Bone marrow (tissue), 2 donors: ENCODE measurements around the gene AIFM3.

Experiments
- DNase-seq, 2 donors: peaks; one replicate each; lab custom pipeline; 2025; lab: John Stamatoyannopoulos, UW

Gene AIFM3

GRCh38 chr22:20991252-20992055 is 24.4 kb downstream of the AIFM3 start:
- DNase-seq = no peak

DNA sequence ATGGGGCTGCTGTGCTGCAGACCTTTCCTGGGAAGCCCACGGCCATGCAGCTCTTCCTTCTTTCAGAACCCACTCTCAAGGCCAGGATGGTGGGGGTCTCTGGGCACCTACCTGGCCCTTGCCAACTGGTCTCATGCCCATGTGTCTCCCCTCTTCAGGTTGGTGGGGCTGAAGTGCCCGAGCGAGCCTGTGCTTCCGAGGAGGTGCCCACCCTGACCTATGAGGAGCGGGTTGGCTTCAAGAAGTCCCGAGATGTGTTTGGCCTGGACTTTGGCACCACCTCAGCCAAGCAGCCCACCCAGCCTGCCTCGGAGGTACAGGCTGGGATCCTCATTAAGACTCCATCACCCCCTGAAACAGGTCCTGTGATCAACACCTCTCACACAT is 25.0 kb downstream of the AIFM3 start:
- DNase-seq = no peak

DNA sequence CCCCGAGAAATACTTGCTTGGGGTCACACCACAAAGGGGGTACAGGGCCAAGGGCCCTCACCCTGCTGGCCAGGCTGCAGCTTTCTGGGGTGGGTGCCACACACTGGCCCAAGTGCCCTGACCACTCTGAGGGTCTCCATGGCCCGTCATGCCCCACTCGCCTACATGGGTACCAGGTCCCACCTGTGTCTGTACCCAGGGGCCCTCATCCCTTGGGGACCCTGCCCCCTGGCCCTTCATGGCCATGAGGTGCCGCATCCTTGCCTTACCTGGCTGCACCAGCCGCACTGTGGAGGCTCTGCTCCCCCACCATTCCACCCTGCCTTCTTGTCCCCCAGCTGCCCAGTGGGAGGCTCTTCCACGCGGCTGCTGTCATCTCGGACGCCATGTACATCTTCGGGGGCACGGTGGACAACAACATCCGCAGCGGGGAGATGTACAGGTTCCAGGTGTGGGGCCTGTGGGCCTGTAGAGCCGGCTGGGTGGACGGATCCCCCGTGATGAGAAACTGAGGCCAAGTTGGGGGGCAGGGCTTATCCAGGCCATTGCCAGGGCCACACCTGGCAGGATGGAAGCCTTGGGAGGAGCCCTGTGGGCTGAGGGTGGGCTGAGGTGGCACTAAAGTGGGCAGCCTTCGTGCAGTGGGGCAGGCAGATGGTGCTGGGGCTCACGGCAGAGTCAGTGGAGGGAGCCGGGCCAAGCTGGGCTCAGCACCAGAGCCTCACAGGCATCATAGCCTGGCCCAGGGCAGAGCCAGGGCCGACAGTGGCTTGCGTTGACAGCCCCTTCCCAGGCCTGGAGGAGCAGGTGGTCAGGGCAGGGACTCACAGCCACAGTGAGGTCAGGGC is 25.6 kb downstream of the AIFM3 start:
- DNase-seq = no peak

DNA sequence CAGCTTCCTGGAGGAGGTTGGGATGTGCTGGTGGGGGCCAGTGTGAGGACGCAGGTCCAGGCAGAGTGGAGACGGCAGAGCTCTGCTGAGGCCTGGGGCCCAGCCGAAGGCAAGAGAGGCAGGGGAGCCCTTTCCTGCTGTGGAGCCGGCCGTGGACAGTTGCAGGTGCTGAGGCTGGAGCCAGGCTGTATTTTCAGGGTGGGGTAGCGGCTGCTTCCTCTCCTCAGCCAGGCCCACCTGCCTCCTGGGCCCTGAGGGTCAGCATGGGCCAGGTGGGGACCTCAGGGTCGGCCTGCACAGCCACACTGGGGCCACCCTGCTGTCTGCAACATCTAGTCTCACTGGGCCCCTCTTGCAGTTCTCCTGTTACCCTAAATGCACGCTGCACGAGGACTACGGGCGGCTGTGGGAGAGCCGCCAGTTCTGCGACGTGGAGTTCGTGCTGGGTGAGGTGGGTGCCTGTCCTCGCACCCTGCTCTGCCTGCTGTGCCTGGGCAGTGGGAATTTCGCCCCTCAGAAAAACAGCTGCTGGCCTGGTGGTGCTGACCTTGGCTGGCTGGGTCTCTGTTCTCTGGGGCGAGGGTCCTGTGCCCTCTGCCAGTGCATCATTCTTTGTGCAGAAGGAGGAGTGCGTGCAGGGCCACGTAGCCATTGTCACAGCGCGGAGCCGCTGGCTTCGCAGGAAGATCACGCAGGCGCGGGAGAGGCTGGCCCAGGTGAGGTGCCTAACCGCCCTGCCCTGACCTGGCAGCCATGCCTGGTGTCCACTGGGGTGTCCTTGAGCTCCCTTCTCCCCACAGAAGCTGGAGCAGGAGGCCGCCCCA is 26.5 kb downstream of the AIFM3 start:
- no peak for DNase-seq

DNA sequence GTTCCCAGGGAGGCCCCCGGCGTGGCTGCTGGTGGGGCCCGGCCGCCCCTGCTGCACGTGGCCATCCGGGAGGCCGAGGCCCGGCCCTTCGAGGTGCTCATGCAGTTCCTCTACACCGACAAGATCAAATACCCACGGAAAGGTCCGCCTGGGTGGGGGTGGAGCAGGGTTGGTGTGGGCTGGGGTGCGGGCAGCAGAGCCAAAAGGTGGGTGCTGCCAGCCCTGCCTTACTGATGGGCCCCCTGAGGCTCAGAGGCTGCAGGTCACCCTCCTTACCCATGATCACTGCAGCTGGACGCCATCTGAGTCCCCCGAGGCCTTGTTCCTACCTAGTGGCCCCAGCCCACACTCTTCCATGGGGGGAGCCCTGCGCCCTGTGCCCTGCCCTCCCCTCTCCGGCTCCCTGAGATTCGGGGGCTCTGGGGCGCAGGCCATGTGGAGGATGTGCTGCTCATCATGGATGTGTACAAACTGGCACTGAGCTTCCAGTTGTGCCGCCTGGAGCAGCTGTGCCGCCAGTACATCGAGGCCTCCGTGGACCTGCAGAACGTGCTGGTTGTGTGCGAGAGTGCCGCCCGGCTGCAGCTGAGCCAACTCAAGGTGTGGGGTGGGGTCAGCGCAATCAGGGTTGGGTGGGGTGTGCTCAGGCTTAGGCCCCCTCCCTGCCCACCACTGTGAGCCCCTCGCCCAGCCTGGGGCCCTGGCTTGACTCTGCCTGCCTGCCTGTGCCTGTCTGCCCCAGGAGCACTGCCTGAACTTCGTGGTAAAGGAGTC is 27.3 kb downstream of the AIFM3 start:
- no peak for DNase-seq

GRCh38 chr22:20994902-20995241 is 27.8 kb downstream of the AIFM3 start:
- no peak for DNase-seq

DNA sequence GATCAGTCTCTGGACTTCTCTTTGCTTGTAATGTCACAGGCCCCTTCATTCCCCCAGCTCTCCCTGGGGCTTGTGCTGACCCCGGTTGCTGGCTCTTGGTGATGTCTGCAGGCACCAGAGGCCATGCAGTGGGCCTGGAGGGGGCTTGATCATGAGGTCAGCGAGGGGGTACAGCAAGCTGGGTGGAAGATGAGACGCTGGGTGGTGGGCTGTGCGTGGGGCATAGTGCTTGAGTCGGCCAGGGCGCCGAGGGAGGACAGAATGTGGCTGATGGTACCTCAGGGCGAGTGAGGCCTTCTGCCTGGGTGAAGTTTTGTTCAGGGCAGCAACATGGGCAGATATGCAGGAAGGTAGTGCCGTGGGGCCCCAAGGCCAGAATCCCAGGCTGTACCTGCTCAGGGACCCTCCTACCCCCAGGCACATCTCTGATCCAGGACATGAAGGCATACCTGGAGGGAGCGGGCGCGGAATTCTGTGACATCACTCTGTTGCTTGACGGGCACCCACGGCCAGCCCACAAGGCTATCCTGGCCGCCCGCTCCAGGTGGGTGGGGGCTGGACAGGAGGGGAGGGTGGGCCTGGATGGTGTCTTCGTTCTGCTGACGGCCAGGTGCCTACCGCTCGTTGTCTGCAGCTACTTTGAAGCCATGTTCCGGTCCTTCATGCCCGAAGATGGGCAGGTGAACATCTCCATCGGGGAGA is 28.4 kb downstream of the AIFM3 start:
- DNase-seq = no peak

GRCh38 chr22:20996031-20996410 is 29.0 kb downstream of the AIFM3 start:
- DNase-seq = no peak

DNA sequence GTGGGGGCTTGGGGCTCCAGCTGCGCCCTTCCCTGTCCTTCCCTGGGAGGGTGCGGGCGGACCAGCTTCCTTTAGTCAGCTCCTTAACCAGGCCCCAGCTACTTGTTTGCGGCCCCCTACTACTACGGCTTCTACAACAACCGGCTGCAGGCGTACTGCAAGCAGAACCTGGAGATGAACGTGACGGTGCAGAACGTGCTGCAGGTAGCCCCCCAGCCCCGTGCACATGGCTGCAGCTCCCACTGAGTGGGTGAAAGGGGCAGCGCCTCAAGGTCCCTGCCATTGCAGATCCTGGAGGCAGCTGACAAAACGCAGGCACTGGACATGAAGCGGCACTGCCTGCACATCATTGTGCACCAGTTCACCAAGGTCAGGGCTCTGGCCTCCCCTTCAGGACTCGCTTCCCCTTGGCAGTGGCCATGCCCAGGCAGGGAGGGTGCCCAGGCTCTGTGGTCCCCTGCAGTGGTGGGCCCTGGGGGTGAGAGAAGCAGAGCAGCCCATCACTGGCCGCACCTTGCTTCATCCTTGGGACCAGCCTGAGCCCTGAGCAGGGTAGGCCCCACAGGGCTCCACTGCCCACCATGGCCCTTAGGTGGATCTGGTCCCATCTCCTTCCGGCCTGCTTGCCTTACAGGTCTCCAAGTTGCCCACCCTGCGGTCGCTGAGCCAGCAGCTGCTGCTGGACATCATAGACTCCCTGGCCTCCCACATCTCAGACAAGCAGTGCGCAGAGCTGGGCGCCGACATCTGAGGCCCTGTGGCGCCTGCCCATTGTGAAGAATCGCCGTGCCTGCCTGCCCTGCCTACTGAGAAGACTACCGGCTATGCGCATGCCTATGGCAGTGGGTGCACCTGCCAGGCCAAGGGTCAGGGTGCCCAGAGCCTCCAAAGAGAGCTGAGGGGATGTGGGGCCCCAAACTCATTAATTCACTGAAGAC is 29.8 kb downstream of the AIFM3 start:
- DNase-seq = no peak

DNA sequence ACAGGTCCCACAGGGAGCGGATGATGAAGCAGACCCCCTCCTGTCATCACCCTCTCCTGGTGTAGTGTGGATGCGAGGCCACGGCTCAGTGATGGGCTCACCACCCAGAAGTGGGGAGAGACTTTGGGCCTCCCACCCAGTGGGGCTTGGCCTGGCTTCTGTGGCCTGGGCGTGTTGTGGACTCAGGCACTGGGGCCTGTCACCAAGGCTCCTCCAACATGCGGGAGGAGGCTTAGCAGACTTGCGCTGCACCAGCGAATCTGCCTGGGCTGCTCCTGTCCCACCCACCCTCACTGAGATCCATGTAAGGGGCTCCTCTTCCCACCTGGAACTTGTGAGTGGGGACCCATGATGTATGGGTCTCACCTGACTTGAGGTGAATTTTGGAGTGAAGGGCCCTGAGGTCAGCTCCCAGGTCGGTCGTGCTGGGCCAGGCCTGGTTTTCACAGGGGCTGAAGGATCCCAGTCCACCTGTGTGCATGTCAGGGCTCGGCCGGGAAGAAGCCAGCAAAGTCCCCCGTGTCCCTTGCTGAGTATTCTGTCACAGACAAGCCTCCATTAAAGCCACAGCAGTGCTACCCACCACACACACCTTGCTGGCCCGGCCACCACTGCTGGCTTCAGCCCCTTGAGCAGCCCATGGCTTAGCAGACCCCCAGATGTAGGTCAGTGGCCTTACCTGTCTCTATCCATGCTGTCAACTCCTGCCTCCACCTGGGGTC is 30.6 kb downstream of the AIFM3 start:
- no peak for DNase-seq

DNA sequence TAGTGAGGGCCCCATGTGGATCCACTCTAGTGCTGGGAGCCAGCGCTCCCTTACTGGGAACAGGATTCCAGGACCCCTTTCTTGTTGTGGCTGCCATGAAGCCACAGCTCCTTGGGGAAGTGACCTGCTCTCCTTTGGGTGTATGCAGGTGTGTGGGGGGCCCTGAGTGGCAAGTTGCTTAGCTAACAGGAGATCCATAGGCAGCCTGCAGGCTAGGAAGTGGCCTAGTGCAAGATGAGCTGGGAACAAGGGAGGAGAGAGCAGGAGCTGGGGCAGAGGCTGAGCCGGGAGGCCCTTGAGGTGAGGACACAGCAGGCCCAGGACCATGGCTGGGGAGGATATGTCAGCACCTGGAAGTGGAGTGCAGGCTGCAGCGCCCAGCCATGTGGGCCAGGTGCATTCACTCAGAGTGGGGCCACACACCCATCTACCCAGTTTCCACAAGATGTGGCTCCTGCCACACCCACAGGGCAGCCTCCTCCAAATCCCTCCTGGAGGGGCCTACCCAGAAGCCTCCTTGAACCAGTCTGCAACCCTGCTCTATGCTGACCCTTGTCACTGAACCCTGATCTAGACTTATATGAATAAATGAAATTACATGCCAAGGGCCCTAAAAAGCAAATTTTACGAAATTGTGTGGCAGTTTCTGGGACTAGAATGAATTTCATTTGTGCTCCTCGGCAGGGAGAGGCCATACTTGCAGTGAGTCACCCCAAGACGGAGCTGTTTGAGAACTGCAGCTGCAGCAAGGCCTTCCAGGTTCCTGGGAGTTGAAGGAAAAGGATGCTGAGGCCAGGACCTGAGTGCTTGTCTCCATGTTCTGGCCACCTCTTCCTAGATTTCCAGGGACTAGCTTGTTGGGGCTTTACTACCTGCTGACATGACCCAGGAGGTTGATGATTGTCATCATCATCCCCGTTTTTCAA is 31.6 kb downstream of the AIFM3 start:
- no peak for DNase-seq

DNA sequence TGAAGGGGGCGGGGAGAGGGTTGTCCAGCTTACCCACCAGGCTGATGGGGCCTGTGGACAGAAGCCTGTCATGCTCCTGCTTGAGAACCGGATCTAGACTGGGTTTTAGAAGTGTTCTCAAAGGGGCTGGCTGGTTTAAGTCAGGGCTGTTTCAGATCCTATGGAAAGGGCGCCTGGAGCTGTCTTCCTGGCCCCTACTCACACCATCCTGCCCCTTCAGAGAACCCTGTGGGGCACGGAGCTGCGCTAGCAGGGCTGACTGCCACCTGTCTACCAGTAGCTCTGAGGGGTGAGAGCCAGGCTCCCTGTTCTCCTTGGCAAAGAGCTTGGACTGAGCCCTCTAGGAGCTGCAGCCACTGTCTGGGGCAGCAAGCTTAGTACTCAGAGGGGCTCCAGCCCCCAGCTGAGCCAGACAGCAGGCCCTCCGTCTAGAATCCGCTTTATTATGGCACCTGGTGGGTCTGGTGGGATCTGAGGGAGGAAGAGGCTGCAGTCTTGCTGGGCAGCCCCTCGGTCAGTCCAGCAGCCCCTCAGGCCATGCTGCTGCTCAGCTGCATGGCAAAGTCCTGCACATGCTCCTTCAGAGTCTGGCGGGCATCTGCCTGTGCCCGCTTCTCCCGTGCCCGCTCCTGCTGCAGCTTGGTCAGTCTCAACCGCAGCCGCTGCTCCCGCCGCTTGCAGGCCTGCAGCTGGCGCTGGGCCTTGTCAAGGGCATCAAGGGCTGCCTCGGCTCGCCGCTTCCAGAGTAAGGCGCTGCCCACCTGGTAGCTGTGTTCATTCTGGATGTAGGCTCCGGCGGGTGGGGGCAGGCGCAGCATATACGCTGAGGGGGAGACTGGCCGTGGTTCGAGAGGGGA is 32.5 kb downstream of the AIFM3 start:
- DNase-seq = no peak

DNA sequence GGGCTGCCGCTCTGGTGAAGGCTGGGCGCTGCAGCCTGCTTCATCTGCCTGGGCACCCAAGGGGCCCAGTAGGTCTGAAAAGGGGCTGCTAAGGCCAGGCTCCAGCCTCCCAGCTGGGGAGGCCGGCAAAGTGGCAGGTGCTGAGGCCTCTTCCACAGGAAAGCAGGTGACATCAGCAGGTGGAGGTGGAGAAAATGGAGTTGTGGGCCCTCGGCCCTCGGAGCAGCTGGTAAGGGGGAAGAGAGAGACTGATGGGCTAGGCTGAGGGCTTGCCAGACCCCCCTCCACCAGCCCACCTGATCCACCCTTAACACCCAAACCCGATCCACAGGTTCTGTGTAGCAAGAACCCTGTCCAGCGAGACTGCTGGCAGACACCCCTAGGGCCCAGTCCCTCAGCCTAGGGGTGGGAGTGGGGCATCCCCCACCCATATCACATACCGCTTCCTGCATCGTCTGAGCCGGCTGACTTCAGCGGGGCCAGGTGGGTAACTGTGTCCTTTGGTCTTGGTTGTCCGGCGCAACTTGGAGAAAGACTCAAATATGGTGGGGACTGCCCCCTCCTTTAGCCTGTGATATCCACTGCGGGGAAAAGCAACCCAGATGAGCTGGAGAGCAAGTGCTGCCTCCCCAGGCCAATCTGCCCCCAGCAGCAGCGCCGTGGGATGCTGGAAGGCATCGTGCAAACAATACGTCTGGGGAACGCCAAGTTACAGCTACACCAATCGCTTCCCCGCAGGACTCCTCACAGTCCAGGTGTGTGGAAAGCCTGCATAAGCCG is 33.3 kb downstream of the AIFM3 start:
- no peak for DNase-seq

GRCh38 chr22:21000987-21001600 is 34.0 kb downstream of the AIFM3 start:
- DNase-seq = no peak

DNA sequence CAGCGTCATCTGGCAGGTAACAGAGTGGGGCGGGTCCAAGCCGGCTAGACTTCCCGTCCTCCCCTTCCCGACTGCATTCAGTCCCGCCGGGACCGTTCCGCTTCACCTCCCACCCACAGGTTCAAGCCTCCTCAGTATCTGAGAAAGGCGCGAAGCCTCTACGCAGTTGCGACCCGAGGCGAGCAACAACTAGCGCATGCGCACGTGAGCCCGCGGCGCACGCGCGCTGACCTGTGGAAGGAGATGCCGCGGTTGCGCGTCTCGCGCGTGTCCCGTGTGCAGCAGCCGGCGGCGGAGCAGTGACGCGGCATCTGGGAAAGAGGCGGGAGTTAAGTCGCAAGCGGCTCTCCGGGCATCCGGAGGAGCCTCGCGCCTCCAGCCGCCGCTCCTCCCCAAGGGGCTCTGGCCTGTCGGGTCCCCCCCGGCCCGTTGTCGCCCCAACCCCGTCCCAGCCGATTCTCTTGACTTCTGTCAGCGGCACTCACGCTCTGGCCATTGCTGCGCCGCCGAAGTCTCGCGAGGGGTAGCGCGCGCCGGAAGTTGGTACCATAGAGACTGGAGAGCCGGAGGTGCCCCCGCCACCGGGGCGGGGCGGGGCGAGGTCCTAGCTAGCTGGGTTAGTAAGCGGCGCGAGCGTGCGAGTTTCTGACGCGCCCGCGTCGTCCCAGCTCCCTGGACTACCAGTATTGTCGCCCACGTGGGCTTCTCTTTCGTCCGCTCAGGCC is 34.7 kb downstream of the AIFM3 start, which contains the start of gene THAP7:
Gene THAP7, minus strand, starts transcription at position 518 of the 725 bp plus-strand sequence. Its CDS starts 207 bp downstream, at position 311.
- peak; percentile 97 to 99 for DNase-seq
